ENCODE measurements around the gene MYO7B.

- TF ChIP-seq, protein P1, sequence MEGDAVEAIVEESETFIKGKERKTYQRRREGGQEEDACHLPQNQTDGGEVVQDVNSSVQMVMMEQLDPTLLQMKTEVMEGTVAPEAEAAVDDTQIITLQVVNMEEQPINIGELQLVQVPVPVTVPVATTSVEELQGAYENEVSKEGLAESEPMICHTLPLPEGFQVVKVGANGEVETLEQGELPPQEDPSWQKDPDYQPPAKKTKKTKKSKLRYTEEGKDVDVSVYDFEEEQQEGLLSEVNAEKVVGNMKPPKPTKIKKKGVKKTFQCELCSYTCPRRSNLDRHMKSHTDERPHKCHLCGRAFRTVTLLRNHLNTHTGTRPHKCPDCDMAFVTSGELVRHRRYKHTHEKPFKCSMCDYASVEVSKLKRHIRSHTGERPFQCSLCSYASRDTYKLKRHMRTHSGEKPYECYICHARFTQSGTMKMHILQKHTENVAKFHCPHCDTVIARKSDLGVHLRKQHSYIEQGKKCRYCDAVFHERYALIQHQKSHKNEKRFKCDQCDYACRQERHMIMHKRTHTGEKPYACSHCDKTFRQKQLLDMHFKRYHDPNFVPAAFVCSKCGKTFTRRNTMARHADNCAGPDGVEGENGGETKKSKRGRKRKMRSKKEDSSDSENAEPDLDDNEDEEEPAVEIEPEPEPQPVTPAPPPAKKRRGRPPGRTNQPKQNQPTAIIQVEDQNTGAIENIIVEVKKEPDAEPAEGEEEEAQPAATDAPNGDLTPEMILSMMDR (IDR thresholded peaks at IDR 0.05): no peak
- TF ChIP-seq EP300 (IDR thresholded peaks at IDR 0.05) (no peak), POLR2A (IDR thresholded peaks at IDR 0.05) (no peak)
These were observed 24.3 kb upstream of the MYO7B start for GRCh38 chr2:127511090-127511695.
